HG03520 (cell line): ENCODE data around the gene SEC24C.
"Not testable (repeated sequence)": the region's sequence is repeated elsewhere in the genome, so short reads cannot be mapped to it uniquely, and the experiment has no call there.

Source experiments
- ATAC-seq: cut with Tn5 transposase; IDR thresholded peaks from one replicate; pipeline ENCODE4 v1.9.1; 2021; ENCODE audit warnings: mild to moderate bottlenecking, moderate library complexity; ENCODE audit not compliant: unreplicated experiment

The SEC24C gene

GRCh38 chr10:73790886-73791625, 46.9 kb downstream of the SEC24C start:
- ATAC-seq = no peak

GRCh38 chr10:73791871-73792400, 47.8 kb downstream of the SEC24C start:
- ATAC-seq = no peak

- no peak for ATAC-seq
Measured at GRCh38 chr10:73793456-73793855, 49.3 kb downstream of the SEC24C start.

GRCh38 chr10:73795491-73795890, 51.3 kb downstream of the SEC24C start:
- ATAC-seq = not testable (repeated sequence)

GRCh38 chr10:73796035-73796434, 51.9 kb downstream of the SEC24C start:
- not testable (repeated sequence) for ATAC-seq

GRCh38 chr10:73796766-73797165, 52.6 kb downstream of the SEC24C start:
- ATAC-seq = no peak

GRCh38 chr10:73797324-73798025, 53.3 kb downstream of the SEC24C start:
- ATAC-seq = no peak

- ATAC-seq = no peak
Measured at GRCh38 chr10:73798087-73798486, 53.9 kb downstream of the SEC24C start.

- ATAC-seq = no peak
Measured at GRCh38 chr10:73798927-73799560, 54.9 kb downstream of the SEC24C start.

- no peak for ATAC-seq
Measured at GRCh38 chr10:73799899-73800559, 55.9 kb downstream of the SEC24C start.

GRCh38 chr10:73800560-73801252, 56.5 kb downstream of the SEC24C start:
- no peak for ATAC-seq

- ATAC-seq = no peak
Measured at GRCh38 chr10:73801253-73801590, 57.0 kb downstream of the SEC24C start.

GRCh38 chr10:73802276-73802991, 58.3 kb downstream of the SEC24C start:
- ATAC-seq = no peak

- ATAC-seq = no peak
Measured at GRCh38 chr10:73803680-73804286, 59.6 kb downstream of the SEC24C start.

- no peak for ATAC-seq
Measured at GRCh38 chr10:73806176-73806950, 62.2 kb downstream of the SEC24C start.

GRCh38 chr10:73807471-73807870, 63.3 kb downstream of the SEC24C start:
- no peak for ATAC-seq

GRCh38 chr10:73808021-73808815, 64.0 kb downstream of the SEC24C start:
- ATAC-seq = no peak
